Activated CD4-positive, CD25-positive, alpha-beta regulatory T cell treated with anti-CD3 and anti-CD28 coated beads, Interleukin-2, amount 50 U/mL, for 24 hours (primary cell): ENCODE results near the gene EHMT1.

ENCODE experiments used
- ATAC-seq, 2 donors: fragments of 150-1000 bp; cut with Tn5 transposase; one replicate each; pipeline ENCODE4 v1.10.0; 2021; ENCODE audit warnings: mild to moderate bottlenecking in 1 of 2, moderate library complexity in 1 of 2

Gene EHMT1

GRCh38 chr9:137647096-137647714, 28.4 kb downstream of the EHMT1 start:
- no peak for ATAC-seq

- ATAC-seq = no peak
Observed at GRCh38 chr9:137648396-137648795, 29.6 kb downstream of the EHMT1 start.

GRCh38 chr9:137649553-137649952, 30.7 kb downstream of the EHMT1 start:
- no peak for ATAC-seq

- peak; percentile 61 to 84 for ATAC-seq
Observed at GRCh38 chr9:137650259-137650658, 31.5 kb downstream of the EHMT1 start.

- no peak for ATAC-seq
Observed at GRCh38 chr9:137650779-137651178, 32.0 kb downstream of the EHMT1 start.

GRCh38 chr9:137656416-137656815, 37.6 kb downstream of the EHMT1 start:
- ATAC-seq = no peak

- ATAC-seq = no peak
Observed at GRCh38 chr9:137657606-137658005, 38.8 kb downstream of the EHMT1 start.

GRCh38 chr9:137658781-137659180, 40.0 kb downstream of the EHMT1 start:
- ATAC-seq = no peak

- no peak for ATAC-seq
Observed at GRCh38 chr9:137660144-137660543, 41.3 kb downstream of the EHMT1 start.

GRCh38 chr9:137663584-137663983, 44.8 kb downstream of the EHMT1 start:
- no peak for ATAC-seq

- no peak for ATAC-seq
Observed at GRCh38 chr9:137664676-137665075, 45.9 kb downstream of the EHMT1 start.

- no peak for ATAC-seq
Observed at GRCh38 chr9:137665226-137665625, 46.4 kb downstream of the EHMT1 start.

- no peak for ATAC-seq
Observed at GRCh38 chr9:137665697-137666512, 47.1 kb downstream of the EHMT1 start.

- ATAC-seq = no peak
Observed at GRCh38 chr9:137666513-137666822, 47.7 kb downstream of the EHMT1 start.

- no peak for ATAC-seq
Observed at GRCh38 chr9:137666955-137667670, 48.3 kb downstream of the EHMT1 start.

GRCh38 chr9:137668203-137668602, 49.4 kb downstream of the EHMT1 start:
- no peak for ATAC-seq

- no peak for ATAC-seq
Observed at GRCh38 chr9:137669261-137669672, 50.5 kb downstream of the EHMT1 start.

GRCh38 chr9:137670391-137671195, 51.8 kb downstream of the EHMT1 start:
- ATAC-seq = no peak

- no peak for ATAC-seq
Observed at GRCh38 chr9:137671196-137671538, 52.4 kb downstream of the EHMT1 start.

- no peak for ATAC-seq
Observed at GRCh38 chr9:137671721-137672120, 52.9 kb downstream of the EHMT1 start.

- ATAC-seq = peak; percentile 78 to 87
Observed at GRCh38 chr9:137672907-137673791, 54.3 kb downstream of the EHMT1 start.

- ATAC-seq = no peak
Observed at GRCh38 chr9:137673886-137674285, 55.1 kb downstream of the EHMT1 start.
